Keratinocyte (primary cell): ENCODE results near the gene FOXP4.

ENCODE experiments used
- CTCF ChIP-seq, 3 experiments: IDR thresholded peaks in 1 of 3; conservative IDR thresholded peaks in 1 of 3; optimal IDR thresholded peaks in 1 of 3; 2 replicates in 2 of 3; 3 replicates in 1 of 3; pipeline versions ENCODE3 to v1.5.1; 2011; ENCODE audit warnings: low read length in 3 of 3, mild to moderate bottlenecking in 3 of 3, moderate library complexity in 2 of 3, control low read depth in 1 of 3, inconsistent platforms in 1 of 3; ENCODE audit not compliant: insufficient read depth in 2 of 3; ENCODE audit errors: extremely low read depth in 1 of 3
- EZH2 ChIP-seq: IDR thresholded peaks from one replicate; pipeline ENCODE4 v1.6.1; 2012; ENCODE audit warnings: inconsistent platforms, mild to moderate bottlenecking, low read length, moderate library complexity

GRCh38 chr6:41591122-41591521 lies 44.9 kb downstream of the FOXP4 start:
- TF ChIP-seq CTCF (optimal IDR thresholded peaks at IDR 0.05 in 1 of 3, IDR thresholded peaks at IDR 0.05 in 1 of 3, conservative IDR thresholded peaks at IDR 0.05 in 1 of 3; ENCODE audit: extremely low read depth in 1 of 3, insufficient read depth in 2 of 3, low read length in 3 of 3) (no peak), EZH2 (no peak)
